IgD-negative memory B cell (primary cell): ENCODE results near the gene LTN1. TPM values are rescaled to one million over a fixed set of nuclear protein-coding genes. Genes with fewer than 3 reads are reported as not detected.
A peak's percentile ranks its signal among the peaks of the same experiment; 100 is the strongest.

ENCODE experiments used
- H3K27ac Mint-ChIP-seq, 3 donors: one replicate each; pipeline ENCODE4 v1.8.0; 2020 to 2022; ENCODE audit warnings: mild to moderate bottlenecking in 3 of 3, mixed read lengths in 3 of 3, moderate library complexity in 1 of 3
- H3K27me3 Mint-ChIP-seq: one replicate; pipeline ENCODE4 v1.8.0; 2021; ENCODE audit warnings: mixed read lengths
- H3K36me3 Mint-ChIP-seq: one replicate; pipeline ENCODE4 v1.8.0; 2020; ENCODE audit warnings: mild to moderate bottlenecking, mixed read lengths
- H3K4me1 Mint-ChIP-seq, 3 donors: one replicate each; pipeline ENCODE4 v1.8.0; 2020 to 2022; ENCODE audit warnings: mixed read lengths in 3 of 3, mild to moderate bottlenecking in 1 of 3
- H3K4me3 Mint-ChIP-seq, 4 donors: one replicate each; pipeline ENCODE4 v1.8.0; 2020 to 2022; ENCODE audit warnings: mild to moderate bottlenecking in 4 of 4, mixed read lengths in 4 of 4, moderate library complexity in 3 of 4
- H3K9me3 Mint-ChIP-seq, 3 donors: one replicate each; pipeline ENCODE4 v1.8.0; 2020 to 2021; ENCODE audit warnings: mixed read lengths in 3 of 3, mild to moderate bottlenecking in 1 of 3
- polyA plus RNA-seq: library from polyadenylated mRNA; unstranded; fragments of 300-500 nt; fragmentation: Illumina TruSeq; gene quantifications from one replicate; pipeline ENCODE4 v1.2.3, GENCODE V29; 2021

The LTN1 gene
- polyA plus RNA-seq, 1 donor from 2014 or later, result 15.6 TPM

GRCh38 chr21:28928578-28929420 is 63.9 kb downstream of the LTN1 start:
- Mint-ChIP-seq H3K27ac (no peak overlapping the region), H3K9me3 (no peaks in the 10 kb centered on the region), H3K27me3 (no peaks in the 10 kb centered on the region), H3K36me3 (peaks cover 30% of the 10 kb centered on the region), H3K4me1 (no peaks in the 10 kb centered on the region), H3K4me3 (no peak overlapping the region)

DNA sequence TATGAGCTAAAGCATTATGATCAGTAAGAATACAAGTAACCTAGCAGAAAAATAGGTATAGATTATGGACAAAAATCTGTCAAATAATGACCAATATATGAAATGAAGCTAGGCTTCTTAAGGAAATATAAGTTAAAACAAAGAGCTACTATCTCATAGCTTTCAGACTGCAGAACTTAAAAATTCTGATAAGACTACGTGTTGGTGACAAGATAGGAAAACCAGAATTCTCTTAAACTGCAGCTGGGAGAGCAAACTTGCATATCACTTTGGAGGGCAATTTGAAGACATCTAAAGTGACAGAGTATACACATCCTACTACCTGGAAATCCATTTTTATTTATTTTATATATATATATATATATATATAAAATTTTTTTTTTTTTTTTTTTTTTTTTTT is 65.5 kb downstream of the LTN1 start:
- no peak overlapping the region for H3K27ac Mint-ChIP-seq
- H3K36me3 Mint-ChIP-seq, result peaks cover 29% of the 10 kb centered on the region
- H3K4me1 Mint-ChIP-seq, result no peaks in the 10 kb centered on the region
- no peaks in the 10 kb centered on the region for H3K9me3 Mint-ChIP-seq
- H3K27me3 Mint-ChIP-seq, result no peaks in the 10 kb centered on the region
- no peak overlapping the region for H3K4me3 Mint-ChIP-seq

DNA sequence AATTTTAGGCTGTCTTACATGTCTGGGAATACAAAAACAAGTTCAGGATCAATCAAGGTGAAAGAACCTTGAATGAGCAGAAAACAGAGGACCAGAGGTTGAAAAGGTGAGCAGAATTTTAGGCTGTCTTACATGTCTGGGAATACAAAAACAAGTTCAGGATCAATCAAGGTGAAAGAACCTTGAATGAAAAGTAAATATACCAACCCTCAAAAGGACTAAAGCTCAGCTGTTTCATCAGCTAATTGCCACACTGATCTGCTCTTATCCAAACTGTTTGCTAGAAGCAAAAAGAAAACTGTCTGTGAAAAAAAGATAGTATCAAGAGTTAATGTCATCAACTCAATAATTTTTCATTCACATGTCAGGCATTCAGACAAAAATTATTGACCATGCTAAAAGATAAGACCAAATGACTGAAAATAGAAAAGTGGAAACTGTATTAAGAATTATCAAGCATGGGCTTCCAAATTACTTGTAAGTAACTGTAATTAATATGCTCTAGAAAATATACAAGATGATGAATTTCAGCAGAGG is 69.2 kb downstream of the LTN1 start:
- Mint-ChIP-seq H3K4me3 (no peak overlapping the region), H3K36me3 (peaks cover 20% of the 10 kb centered on the region), H3K27me3 (no peaks in the 10 kb centered on the region), H3K27ac (no peak overlapping the region), H3K9me3 (no peaks in the 10 kb centered on the region), H3K4me1 (no peaks in the 10 kb centered on the region)

DNA sequence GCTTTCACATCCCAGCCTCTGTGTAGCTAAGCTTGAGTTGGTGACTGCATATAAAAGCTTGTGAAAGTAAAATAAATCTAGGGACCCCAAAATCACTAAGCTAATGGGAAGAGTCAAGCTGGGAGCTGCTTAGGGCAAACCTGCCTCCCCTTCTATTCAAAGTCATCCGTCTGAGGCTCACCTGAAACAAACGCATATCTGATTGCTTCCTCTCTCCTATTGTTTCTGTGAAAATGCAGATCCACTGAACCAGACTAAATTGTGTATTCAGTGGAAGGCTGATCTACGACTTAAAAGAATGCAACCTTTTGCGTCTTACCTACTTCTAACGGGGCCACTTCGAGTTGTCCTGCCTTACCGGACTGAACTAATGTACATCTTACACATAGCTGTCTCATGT is 70.3 kb downstream of the LTN1 start:
- Mint-ChIP-seq H3K36me3 (peaks cover 17% of the 10 kb centered on the region), H3K27me3 (no peaks in the 10 kb centered on the region), H3K27ac (peak overlapping the region in 1 of 3 donors; percentile 55), H3K4me3 (no peak overlapping the region), H3K4me1 (no peaks in the 10 kb centered on the region), H3K9me3 (no peaks in the 10 kb centered on the region)

- Mint-ChIP-seq H3K36me3 (no peaks in the 10 kb centered on the region), H3K9me3 (no peaks in the 10 kb centered on the region), H3K4me3 (no peak overlapping the region), H3K27me3 (no peaks in the 10 kb centered on the region), H3K27ac (no peak overlapping the region), H3K4me1 (no peaks in the 10 kb centered on the region)
These were observed 76.4 kb downstream of the LTN1 start for GRCh38 chr21:28916150-28916893.

- no peak overlapping the region for H3K27ac Mint-ChIP-seq
- H3K27me3 Mint-ChIP-seq, result no peaks in the 10 kb centered on the region
- no peak overlapping the region for H3K4me3 Mint-ChIP-seq
- no peaks in the 10 kb centered on the region for H3K4me1 Mint-ChIP-seq
- H3K36me3 Mint-ChIP-seq, result no peaks in the 10 kb centered on the region
- H3K9me3 Mint-ChIP-seq, result no peaks in the 10 kb centered on the region
These were observed 79.6 kb downstream of the LTN1 start for GRCh38 chr21:28913071-28913470.

DNA sequence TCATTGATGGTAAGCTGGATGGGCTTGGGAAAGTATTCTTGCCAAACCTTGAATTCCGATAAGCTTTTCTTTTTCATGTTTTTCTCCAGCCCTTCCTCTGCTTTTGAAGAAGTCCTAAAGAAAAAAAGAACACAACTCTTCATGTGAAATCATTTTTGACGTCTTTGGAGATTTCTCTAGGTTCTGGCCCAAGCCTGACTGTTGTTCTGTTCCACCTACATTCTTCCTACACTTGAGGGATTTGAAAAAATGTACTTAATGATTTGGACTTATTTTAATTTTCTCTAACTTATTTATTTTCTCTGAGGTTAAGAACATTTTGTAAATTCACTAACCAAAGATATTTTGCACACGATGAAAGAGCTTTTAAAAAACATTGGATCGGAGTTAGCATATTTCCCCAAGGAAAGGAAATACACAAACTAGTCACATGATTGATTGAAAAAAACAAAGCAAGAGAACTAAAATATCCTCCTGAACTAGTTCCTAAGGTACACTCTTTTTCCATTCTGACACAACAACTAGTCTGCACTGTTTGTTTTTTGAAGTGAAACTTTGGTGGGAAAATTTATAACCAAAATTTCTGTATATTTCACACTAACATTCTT is 82.3 kb downstream of the LTN1 start:
- Mint-ChIP-seq H3K27me3 (no peaks in the 10 kb centered on the region), H3K27ac (no peak overlapping the region), H3K4me3 (no peak overlapping the region), H3K4me1 (no peaks in the 10 kb centered on the region), H3K9me3 (no peaks in the 10 kb centered on the region), H3K36me3 (no peaks in the 10 kb centered on the region)

- Mint-ChIP-seq H3K27me3 (peaks cover 4% of the 10 kb centered on the region), H3K9me3 (peaks cover 0 to 1% (median 0%) of the 10 kb centered on the region in 3 donors), H3K4me3 (no peak overlapping the region), H3K4me1 (no peaks in the 10 kb centered on the region), H3K36me3 (no peaks in the 10 kb centered on the region), H3K27ac (no peak overlapping the region)
These were observed 84.3 kb downstream of the LTN1 start for GRCh38 chr21:28908351-28908750.

DNA sequence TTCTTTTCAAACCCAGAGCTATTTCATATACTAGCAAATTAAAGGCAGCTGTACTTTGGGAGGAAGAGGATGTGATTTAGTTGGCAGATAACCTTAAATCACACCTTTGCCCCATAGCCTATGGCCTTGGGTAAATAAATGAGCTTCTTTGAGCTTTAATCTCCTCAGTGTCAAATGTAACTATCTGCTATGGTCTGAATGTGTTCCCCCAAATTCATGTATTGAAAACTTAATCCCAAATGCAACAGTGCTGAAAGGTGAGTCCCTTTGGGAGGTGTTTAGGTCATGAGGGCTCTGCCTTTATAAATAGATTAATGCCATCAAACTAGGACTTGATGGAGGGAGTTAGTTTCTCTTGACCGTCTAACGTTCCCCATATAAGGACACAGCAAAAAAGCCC is 85.8 kb downstream of the LTN1 start:
- Mint-ChIP-seq H3K4me3 (no peak overlapping the region), H3K9me3 (peaks cover 0 to 6% (median 3%) of the 10 kb centered on the region in 3 donors), H3K4me1 (no peaks in the 10 kb centered on the region), H3K36me3 (no peaks in the 10 kb centered on the region), H3K27me3 (peaks cover 9% of the 10 kb centered on the region), H3K27ac (no peak overlapping the region)

DNA sequence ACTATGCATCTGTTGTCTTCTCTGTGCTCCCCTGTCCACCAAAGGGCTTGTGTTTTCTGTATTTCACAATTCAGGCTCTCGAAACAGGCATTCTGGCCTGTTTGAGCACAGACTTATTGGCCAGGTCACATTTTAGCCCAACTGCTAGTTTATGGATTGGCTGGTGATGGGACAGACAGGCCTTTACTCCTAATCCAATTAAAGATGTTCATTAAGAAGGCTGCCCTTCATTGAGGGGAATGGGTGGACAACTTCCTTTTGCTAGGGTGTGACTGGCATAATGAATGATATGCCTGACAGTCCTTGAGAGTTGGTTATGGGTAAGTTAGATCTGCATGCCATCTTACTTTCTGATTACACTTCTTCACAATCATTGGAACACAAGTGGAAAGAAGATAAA is 86.4 kb downstream of the LTN1 start:
- peaks cover 0 to 6% (median 3%) of the 10 kb centered on the region in 3 donors for H3K9me3 Mint-ChIP-seq
- no peak overlapping the region for H3K27ac Mint-ChIP-seq
- H3K4me3 Mint-ChIP-seq, result no peak overlapping the region

GRCh38 chr21:28904961-28905435 is 87.7 kb downstream of the LTN1 start:
- H3K4me3 Mint-ChIP-seq, result no peak overlapping the region
- peaks cover 9% of the 10 kb centered on the region for H3K27me3 Mint-ChIP-seq
- no peak overlapping the region for H3K27ac Mint-ChIP-seq
- peaks cover 0 to 6% (median 3%) of the 10 kb centered on the region in 3 donors for H3K9me3 Mint-ChIP-seq
- no peaks in the 10 kb centered on the region for H3K4me1 Mint-ChIP-seq
- no peaks in the 10 kb centered on the region for H3K36me3 Mint-ChIP-seq

More for the DNA sequence above, 86.4 kb downstream of the LTN1 start:
- Mint-ChIP-seq H3K27me3 (peaks cover 9% of the 10 kb centered on the region), H3K4me1 (no peaks in the 10 kb centered on the region), H3K36me3 (no peaks in the 10 kb centered on the region)

DNA sequence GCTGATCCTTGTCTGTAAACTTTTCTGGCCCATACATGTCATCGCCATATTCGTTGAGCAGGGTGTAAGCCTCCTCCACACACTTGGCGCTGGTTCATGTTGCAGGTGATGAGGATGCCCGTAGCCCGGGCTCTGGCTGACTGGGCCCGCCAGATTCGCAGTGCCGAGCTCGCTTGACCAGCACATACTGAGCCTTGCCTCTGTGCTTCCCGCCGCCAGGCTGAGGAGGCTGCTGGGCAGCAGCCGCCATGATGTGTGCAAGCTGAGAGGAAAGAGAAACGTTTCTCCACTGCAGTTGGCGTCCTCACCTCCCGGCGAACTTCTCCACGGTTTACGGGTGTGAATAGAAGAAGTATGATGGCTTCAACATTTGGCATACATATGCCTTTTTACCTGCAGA is 89.2 kb downstream of the LTN1 start:
- peaks cover 0 to 6% (median 3%) of the 10 kb centered on the region in 3 donors for H3K9me3 Mint-ChIP-seq
- H3K27me3 Mint-ChIP-seq, result peaks cover 9% of the 10 kb centered on the region
- H3K4me3 Mint-ChIP-seq, result peak overlapping the region in 2 of 4 donors; percentile 12 to 30
- H3K36me3 Mint-ChIP-seq, result no peaks in the 10 kb centered on the region
- H3K4me1 Mint-ChIP-seq, result no peaks in the 10 kb centered on the region
- H3K27ac Mint-ChIP-seq, result no peak overlapping the region

- Mint-ChIP-seq H3K27me3 (peaks cover 9% of the 10 kb centered on the region), H3K36me3 (peaks cover 2% of the 10 kb centered on the region), H3K27ac (no peak overlapping the region), H3K9me3 (peaks cover 0 to 12% (median 6%) of the 10 kb centered on the region in 3 donors), H3K4me3 (no peak overlapping the region), H3K4me1 (no peaks in the 10 kb centered on the region)
These were observed 92.2 kb downstream of the LTN1 start for GRCh38 chr21:28900481-28900880.

- Mint-ChIP-seq H3K9me3 (peaks cover 0 to 12% (median 6%) of the 10 kb centered on the region in 3 donors), H3K4me3 (peak overlapping the region in 1 of 4 donors; percentile 66), H3K4me1 (no peaks in the 10 kb centered on the region), H3K27ac (no peak overlapping the region), H3K27me3 (peaks cover 8% of the 10 kb centered on the region), H3K36me3 (peaks cover 2% of the 10 kb centered on the region)
These were observed 92.9 kb downstream of the LTN1 start for GRCh38 chr21:28899744-28900143.

DNA sequence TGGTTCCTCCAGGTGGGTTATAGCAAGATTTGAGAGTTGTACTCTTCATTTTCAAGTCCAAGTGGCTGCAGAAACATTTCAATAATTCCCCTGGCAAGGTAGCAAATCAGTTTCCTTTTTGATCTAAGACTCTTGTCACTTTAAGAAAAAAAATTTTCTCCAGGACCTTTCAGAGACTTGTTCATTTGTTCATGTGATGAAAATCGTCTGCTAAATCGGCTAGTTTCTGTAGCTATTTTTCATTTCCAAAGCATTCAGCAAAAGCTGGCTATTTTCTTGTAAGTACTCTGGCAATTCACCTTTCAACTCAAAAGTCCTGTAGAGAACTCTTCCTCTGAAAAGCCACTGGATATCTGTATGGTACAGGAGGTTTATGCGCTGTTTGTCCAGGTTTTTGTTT is 93.5 kb downstream of the LTN1 start:
- Mint-ChIP-seq H3K27me3 (peaks cover 7% of the 10 kb centered on the region), H3K4me1 (no peaks in the 10 kb centered on the region), H3K27ac (no peak overlapping the region), H3K9me3 (peaks cover 0 to 12% (median 4%) of the 10 kb centered on the region in 3 donors), H3K36me3 (peaks cover 2% of the 10 kb centered on the region), H3K4me3 (no peak overlapping the region)
